ENCODE measurements around the gene CSNK1E.

CSNK1E gene

GRCh38 chr22:38271101-38271500 is 46.1 kb downstream of the CSNK1E start:
- no peak for DNase-seq (ENCODE audit: low spot score)
- TF ChIP-seq CTCF (IDR thresholded peaks at IDR 0.05; ENCODE audit: extremely low read depth, insufficient read depth, missing control alignments): no peak
- in situ Hi-C loops (cut with MboI; ENCODE audit: low pct_unique_long_range_greater_than_20kb, low sequenced_read_pairs, unreplicated experiment): no loop called here

GRCh38 chr22:38270091-38270992 is 46.9 kb downstream of the CSNK1E start:
- in situ Hi-C loops (cut with MboI; ENCODE audit: low pct_unique_long_range_greater_than_20kb, low sequenced_read_pairs, unreplicated experiment): no loop called here
- TF ChIP-seq CTCF (IDR thresholded peaks at IDR 0.05; ENCODE audit: extremely low read depth, insufficient read depth, missing control alignments): no peak

GRCh38 chr22:38269466-38269865 is 47.8 kb downstream of the CSNK1E start:
- DNase-seq (ENCODE audit: low spot score): no peak
- no peak for TF ChIP-seq CTCF (IDR thresholded peaks at IDR 0.05; ENCODE audit: extremely low read depth, insufficient read depth, missing control alignments)
- in situ Hi-C loops (cut with MboI; ENCODE audit: low pct_unique_long_range_greater_than_20kb, low sequenced_read_pairs, unreplicated experiment): no loop called here

More at GRCh38 chr22:38270091-38270992, 46.9 kb downstream of the CSNK1E start:
- no peak for DNase-seq (ENCODE audit: low spot score)

- in situ Hi-C loops (cut with MboI; ENCODE audit: low pct_unique_long_range_greater_than_20kb, low sequenced_read_pairs, unreplicated experiment): no loop called here
- no peak for DNase-seq (ENCODE audit: low spot score)
- TF ChIP-seq CTCF (IDR thresholded peaks at IDR 0.05; ENCODE audit: extremely low read depth, insufficient read depth, missing control alignments): no peak
These were observed 50.1 kb downstream of the CSNK1E start for GRCh38 chr22:38267086-38267485.

- in situ Hi-C loops (cut with MboI; ENCODE audit: low pct_unique_long_range_greater_than_20kb, low sequenced_read_pairs, unreplicated experiment): no loop called here
- DNase-seq (ENCODE audit: low spot score): no peak
- no peak for TF ChIP-seq CTCF (IDR thresholded peaks at IDR 0.05; ENCODE audit: extremely low read depth, insufficient read depth, missing control alignments)
These were observed 51.1 kb downstream of the CSNK1E start for GRCh38 chr22:38266120-38266519.

- DNase-seq (ENCODE audit: low spot score): no peak
- no peak for TF ChIP-seq CTCF (IDR thresholded peaks at IDR 0.05; ENCODE audit: extremely low read depth, insufficient read depth, missing control alignments)
These were observed 52.9 kb downstream of the CSNK1E start for GRCh38 chr22:38264322-38264843.

More at GRCh38 chr22:38264322-38264843, 52.9 kb downstream of the CSNK1E start:
- in situ Hi-C loops (cut with MboI; ENCODE audit: low pct_unique_long_range_greater_than_20kb, low sequenced_read_pairs, unreplicated experiment): no loop called here
